Glomerular visceral epithelial cell (primary cell): Measurements from ENCODE around the gene PITPNM3.

ENCODE experiments used
- DNase-seq: peaks from one replicate; pipeline ENCODE4 v3.0.0-alpha.2; 2016; ENCODE audit errors: extremely low spot score

The PITPNM3 gene

DNA sequence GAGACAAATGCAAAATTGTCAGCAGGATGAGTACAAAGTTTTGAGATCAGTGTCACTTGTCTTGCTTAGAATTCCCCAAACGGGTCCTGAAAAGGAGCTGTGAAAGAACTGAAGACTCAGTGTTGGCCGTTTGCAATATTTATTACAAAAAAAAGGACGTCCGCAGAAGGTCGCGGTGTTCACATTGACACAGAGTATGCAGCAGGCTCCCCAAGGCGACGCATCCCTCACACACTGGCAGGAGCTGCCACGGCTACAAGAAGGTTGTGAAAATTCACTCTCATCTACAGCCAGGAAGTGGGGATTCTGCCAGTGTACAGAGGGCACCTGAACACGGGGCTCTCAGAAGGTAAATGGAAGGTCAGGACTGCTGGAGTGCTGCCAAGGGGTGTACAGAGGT is 147.6 kb downstream of the PITPNM3 start:
- DNase-seq = no peak

DNA sequence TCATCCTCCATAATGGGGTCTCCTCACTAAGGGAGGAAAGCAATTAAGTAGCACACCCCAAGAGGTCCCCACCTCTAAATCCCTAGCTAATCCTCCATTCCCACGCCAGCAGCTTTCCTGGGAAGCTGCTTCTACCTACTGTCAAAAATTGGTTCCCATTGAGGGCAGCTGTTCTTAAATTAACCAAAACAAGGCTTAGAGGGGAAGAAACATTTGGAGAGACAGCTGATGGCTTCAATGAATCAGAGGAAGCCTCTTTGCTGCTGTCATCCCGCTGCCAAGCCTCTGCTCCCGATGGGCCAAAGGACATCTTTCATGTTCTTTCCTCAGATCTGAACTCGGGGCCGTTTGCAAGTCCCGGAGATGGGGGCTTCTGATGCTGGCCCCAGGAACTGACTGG is 148.1 kb downstream of the PITPNM3 start:
- DNase-seq = no peak

DNA sequence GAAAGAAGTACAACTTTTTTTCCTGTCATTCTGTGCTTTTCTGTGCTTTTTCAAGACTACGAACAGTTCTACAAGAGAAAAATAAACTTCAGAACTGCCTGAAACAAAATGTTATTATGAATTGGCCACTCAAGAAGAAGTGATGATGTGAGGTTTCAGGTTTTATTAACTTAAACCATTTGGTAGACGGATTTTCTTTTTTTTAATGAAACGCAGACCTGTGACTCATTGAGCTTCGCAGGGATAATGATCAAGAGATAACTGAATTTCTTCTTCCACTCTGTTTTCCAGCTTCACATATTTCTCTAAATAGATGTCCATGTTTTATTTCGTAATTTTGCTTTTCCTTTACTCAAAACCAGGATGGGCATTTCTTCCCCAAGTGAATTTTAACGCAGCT is 154.1 kb downstream of the PITPNM3 start:
- DNase-seq = no peak
